Uterine smooth muscle cell (primary cell): Measurements from ENCODE around the gene PDE6G. TPM values are rescaled to one million over a fixed set of nuclear protein-coding genes. Genes with fewer than 3 reads are reported as not detected.

ENCODE experiments used
- total RNA-seq: library from RNA; depleted of rRNA; stranded (reverse); fragments of >200 nt; gene quantifications from 2 replicates; pipeline ENCODE4 v1.2.3, GENCODE V29; 2014

Gene PDE6G
- total RNA-seq, result 0.25 TPM in 1 of 2 replicates, not detected in the other

DNA sequence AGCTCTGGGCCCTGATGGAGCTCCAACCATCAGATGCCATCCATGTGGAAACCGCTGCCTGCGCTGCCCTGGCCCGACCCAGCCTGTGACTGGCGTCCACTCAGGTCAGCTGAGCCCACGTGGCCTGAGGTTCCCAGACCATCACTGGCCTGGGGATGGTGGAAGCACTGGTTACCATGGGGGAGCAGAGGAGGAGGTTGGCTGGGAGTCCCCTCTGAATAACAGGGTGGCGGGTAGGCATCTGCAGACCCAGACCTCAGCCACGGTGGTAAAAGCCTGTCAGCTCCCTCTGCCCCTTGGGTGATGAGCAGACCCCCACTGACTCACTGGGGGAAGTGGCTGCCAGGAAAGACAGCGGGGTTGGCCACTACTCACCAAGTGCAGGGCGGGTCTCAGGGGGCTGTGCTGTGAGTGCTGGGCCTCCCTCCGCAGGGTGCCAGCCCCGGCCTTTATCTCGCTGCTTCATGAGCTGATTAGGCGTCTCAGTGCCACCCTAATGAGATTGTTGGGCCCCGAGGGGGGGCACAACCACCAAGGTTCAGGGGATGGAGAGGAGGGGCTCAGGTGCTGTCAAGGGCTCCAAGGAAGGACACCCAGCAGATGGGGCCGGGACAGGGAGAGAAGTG is at the start of gene PDE6G:
TSS of gene PDE6G (minus strand) at position 425 of the 626 bp plus-strand sequence. CDS start 3,237 bp downstream, outside the sequence.

DNA sequence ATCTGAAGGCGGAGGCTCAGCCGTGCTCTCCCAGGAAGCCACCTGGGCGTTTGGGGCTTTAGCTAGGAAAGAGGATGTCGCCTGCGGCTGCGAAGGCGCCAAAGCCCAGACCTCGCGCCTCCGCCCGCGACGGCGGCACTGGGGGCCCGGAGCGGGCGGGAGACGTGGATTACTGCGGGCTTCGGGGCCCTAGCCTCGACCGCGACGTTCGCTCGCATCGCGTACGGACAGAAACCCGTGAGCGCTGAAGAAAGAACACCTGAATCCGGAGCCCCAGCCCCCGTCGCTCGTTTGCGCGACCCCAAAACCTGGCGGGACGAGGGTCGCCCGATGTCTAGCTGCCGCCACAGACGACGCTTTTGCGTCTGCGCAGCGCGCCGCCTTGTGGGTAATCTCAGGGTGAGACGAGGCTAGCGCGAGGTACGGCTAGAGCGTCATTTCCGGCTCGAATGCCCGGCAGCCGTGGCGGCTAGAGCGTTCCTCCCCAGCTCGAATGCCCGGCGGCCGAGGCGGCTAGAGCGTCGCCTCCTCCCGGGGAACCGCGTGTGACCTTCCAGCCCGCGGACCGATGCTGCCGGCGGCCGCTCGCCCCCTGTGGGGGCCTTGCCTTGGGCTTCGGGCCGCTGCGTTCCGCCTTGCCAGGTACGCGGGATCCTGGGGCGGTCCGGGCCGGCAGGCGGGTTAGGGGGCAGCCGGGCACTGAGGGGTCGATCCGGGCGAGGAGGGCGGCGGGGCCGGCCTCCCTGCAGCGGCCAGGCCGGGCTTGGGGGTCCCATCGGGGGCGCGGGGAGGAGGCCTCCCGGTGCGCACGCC is 46.8 kb upstream of the PDE6G start, which contains the start of gene MRPL12:
TSS of gene MRPL12 (plus strand) at position 434 of the 813 bp plus-strand sequence. CDS start at position 569, 135 bp downstream.

DNA sequence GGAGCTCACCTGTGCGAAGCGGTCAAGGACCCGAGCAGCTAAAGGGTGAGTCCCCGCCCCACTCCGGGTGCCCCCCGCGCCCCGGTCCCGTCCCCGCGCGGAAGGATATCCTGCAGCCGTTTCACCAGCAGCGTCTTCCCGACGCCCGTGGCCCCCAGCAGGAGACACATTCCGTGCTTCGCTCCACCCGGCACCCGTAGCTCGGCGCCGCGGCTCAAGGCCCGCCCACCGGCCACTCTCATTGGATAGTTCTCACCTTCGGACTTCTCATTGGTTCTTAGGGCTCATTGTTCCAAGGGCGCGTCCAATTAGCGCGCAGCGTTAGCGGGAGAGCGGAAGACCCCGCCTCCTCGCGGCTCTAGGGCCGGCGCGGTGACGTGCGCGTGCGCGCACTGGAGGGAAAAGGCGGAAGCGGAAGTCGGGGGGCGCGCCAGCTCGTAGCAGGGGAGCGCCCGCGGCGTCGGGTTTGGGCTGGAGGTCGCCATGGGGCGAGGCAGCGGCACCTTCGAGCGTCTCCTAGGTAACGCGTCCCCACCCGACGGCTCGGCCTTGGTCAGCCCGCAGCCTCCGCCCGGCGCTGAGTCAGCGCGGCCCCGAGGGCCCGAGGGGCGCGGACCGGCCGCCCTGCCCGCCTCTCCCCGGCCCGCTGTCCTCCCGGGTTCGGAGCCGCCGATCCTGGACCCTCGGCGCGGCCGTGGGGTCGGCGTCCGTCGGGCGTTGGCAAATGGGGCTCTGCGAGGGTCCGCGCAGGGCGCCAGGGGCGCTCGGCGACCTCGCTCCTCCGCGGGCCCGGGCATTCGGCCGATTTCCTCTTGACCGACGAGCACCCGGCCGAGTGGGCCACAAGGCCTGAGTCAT is 27.5 kb upstream of the PDE6G start, which contains the start of the genes ARL16 and HGS:
TSS of gene ARL16 (minus strand) at position 214 of the 858 bp plus-strand sequence. CDS start at position 170, 44 bp downstream.
TSS of gene HGS (plus strand) at position 428 of the 858 bp plus-strand sequence. CDS start at position 484, 56 bp downstream.

DNA sequence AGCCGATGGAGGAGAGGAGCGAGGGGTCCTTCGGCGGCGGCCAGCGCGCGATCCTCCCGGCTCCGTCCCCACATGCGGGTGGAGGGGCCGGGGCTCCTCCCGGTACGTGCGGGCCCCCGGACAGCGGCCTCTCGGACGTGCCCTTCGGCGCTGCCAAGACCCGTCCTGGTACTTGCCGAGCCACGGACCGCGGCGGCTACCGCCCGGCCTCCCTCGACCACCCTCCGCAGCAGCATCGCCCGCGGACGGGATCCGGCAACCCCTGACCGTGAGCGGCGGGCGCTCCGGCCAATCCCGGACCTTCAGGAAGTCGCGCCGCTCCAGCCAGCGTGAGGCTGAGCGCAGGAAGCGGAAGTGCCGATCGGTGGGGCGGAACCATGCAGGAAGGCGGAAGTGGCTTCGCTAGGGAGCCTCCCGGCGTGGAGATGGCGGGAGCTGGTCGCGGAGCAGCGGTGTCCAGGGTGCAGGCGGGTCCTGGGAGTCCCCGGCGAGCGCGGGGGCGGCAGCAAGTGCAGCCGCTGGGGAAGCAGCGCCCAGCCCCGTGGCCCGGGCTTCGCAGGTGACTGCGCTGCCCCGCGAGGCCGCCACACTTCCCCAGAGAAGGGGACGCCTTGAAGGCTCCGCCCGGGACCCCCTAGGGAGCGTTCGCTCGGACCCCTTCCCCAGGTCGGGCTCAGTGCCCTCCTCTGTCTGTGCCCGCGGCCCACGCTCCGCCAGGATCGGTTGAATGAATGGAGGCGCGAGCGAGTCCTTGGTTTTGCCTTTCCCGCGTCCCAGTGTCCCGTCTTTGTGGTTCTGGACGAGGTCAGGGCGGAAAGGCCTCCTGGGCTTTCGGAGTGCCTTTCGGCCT is 10.2 kb upstream of the PDE6G start, which contains the start of the genes CCDC137 and OXLD1:
TSS of gene CCDC137 (plus strand) at position 396 of the 850 bp plus-strand sequence. CDS start at position 426, 30 bp downstream.
TSS of gene OXLD1 (minus strand) at position 264 of the 850 bp plus-strand sequence. CDS start at position 236, 28 bp downstream.

DNA sequence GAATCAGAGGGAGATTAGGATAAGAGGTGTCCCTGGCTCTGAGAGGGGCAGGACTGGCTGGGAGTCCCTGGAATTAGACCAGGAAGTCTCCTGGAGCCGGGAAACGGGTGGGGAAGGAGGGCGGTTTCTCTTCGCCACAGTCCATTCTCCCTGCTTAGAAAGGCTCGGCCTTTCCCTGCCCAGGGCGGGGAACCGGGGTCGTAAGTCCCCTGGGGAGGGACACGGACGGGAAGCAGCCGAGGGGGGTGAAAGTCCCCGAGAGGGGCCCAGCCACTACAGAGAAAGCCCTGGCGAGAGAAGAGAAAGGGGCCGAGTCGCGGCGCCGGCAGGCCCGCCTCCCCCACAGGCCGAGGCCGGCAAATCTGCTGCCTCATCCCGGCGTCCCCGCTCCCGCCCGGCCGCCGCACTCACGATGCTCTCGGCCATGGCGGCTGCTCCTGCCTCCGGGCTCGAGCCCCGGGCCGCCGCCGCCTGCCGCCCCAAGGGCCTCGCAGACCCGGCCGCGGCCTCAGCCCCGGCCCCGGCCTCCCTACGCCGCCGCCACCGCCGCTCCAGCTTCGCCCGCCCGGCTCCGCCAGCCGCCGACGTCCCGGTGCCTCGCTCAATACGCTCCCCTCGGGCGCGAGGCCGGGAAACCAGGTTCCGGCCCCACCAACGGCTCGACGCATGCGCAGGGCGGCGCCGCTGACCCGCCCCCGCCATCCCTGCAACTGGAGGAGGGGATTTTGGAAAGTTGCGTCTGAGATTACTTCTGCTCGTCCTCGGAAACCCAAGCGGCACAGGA is 19.6 kb downstream of the PDE6G start, which contains the start of the genes NPLOC4 and TSPAN10:
TSS of gene NPLOC4 (minus strand) at position 608 of the 784 bp plus-strand sequence. CDS start at position 426, 182 bp downstream.
TSS of gene TSPAN10 (plus strand) at position 692 of the 784 bp plus-strand sequence. CDS start 5,217 bp downstream, outside the sequence.

Other genes starting within 250 kb of the PDE6G start
- 7,210 and 9,433 TPM in 2 replicates for gene ACTG1, start 143.7 kb downstream of the PDE6G start, total RNA-seq
- 1.5 and 4.6 TPM in 2 replicates for gene FSCN2, start 128.2 kb downstream of the PDE6G start, total RNA-seq
- 17.8 and 21.4 TPM in 2 replicates for gene FAAP100, start 104.2 kb downstream of the PDE6G start, total RNA-seq
- gene NPLOC4, start 19.4 kb downstream of the PDE6G start, total RNA-seq, result 80.0 and 98.2 TPM in 2 replicates
- gene TSPAN10, start 19.3 kb downstream of the PDE6G start, total RNA-seq, result 1.3 and 4.0 TPM in 2 replicates
- 34.0 and 38.5 TPM in 2 replicates for gene OXLD1, start 10.1 kb upstream of the PDE6G start, total RNA-seq
- gene CCDC137, start 10.2 kb upstream of the PDE6G start, total RNA-seq, result 11.0 and 12.0 TPM in 2 replicates
- gene ARL16, start 27.3 kb upstream of the PDE6G start, total RNA-seq, result 24.2 and 25.0 TPM in 2 replicates
- 104 and 130 TPM in 2 replicates for gene HGS, start 27.5 kb upstream of the PDE6G start, total RNA-seq
- gene MRPL12, start 46.8 kb upstream of the PDE6G start, total RNA-seq, result 8.6 and 11.8 TPM in 2 replicates
- gene SLC25A10, start 55.7 kb upstream of the PDE6G start, total RNA-seq, result 11.0 and 31.7 TPM in 2 replicates
- gene GCGR, start 147.6 kb upstream of the PDE6G start, total RNA-seq, result not detected in 2 replicates
- gene MCRIP1, start 176.7 kb upstream of the PDE6G start, total RNA-seq, result 85.0 and 126 TPM in 2 replicates
- gene PPP1R27, start 178.5 kb upstream of the PDE6G start, total RNA-seq, result not detected in 2 replicates
- 1,482 and 2,745 TPM in 2 replicates for gene P4HB, start 204.0 kb upstream of the PDE6G start, total RNA-seq
- 159 and 234 TPM in 2 replicates for gene ARHGDIA, start 214.8 kb upstream of the PDE6G start, total RNA-seq
- gene ALYREF, start 235.0 kb upstream of the PDE6G start, total RNA-seq, result 129 and 334 TPM in 2 replicates
- 228 and 235 TPM in 2 replicates for gene ANAPC11, start 235.2 kb upstream of the PDE6G start, total RNA-seq
- gene NPB, start 245.7 kb upstream of the PDE6G start, total RNA-seq, result 0.22 and 0.25 TPM in 2 replicates